Endodermal cell (in vitro differentiated cells): ENCODE measurements around the gene SERTM1. TPM values are rescaled to one million over a fixed set of nuclear protein-coding genes. Genes with fewer than 3 reads are reported as not detected.
A peak's percentile ranks its signal among the peaks of the same experiment; 100 is the strongest.

Experiments
- DNase-seq: peaks from one replicate; pipeline ENCODE4 v3.0.0-alpha.2; 2017
- H3K27ac ChIP-seq: 2 replicates; pipeline ENCODE4 v1.5.1; 2013; ENCODE audit warnings: mild to moderate bottlenecking, low read depth, low read length, moderate library complexity
- H3K27me3 ChIP-seq: 2 replicates; pipeline ENCODE4 v1.6.1; 2013; ENCODE audit warnings: mild to moderate bottlenecking, low read length, moderate library complexity; ENCODE audit not compliant: insufficient read depth, control insufficient read depth, poor library complexity, severe bottlenecking
- H3K36me3 ChIP-seq: 2 replicates; pipeline ENCODE4 v1.7.0; 2013; ENCODE audit warnings: mild to moderate bottlenecking, low read length, moderate library complexity; ENCODE audit not compliant: control insufficient read depth, insufficient read depth
- H3K4me1 ChIP-seq: one replicate; pipeline ENCODE4 v1.7.0; 2013; ENCODE audit warnings: low read length; ENCODE audit not compliant: control insufficient read depth, insufficient read depth
- H3K4me3 ChIP-seq: 2 replicates; pipeline ENCODE4 v1.5.1; 2013; ENCODE audit warnings: mild to moderate bottlenecking, low read length, moderate library complexity
- H3K9ac ChIP-seq: 2 replicates; pipeline ENCODE4 v1.6.1; 2013; ENCODE audit warnings: mild to moderate bottlenecking, low read length, moderate library complexity; ENCODE audit not compliant: poor library complexity, severe bottlenecking; ENCODE audit errors: extremely low read depth
- H3K9me3 ChIP-seq: 2 replicates; pipeline ENCODE4 v1.6.1; 2013; ENCODE audit warnings: mild to moderate bottlenecking, low read length, moderate library complexity; ENCODE audit not compliant: control insufficient read depth
- H3K27ac Mint-ChIP-seq: 2 replicates; pipeline ENCODE4 v1.8.0; 2020; ENCODE audit warnings: mixed read lengths
- H3K27me3 Mint-ChIP-seq: 2 replicates; pipeline ENCODE4 v1.8.0; 2021; ENCODE audit warnings: mild to moderate bottlenecking, mixed read lengths; ENCODE audit not compliant: insufficient read depth
- H3K36me3 Mint-ChIP-seq: 2 replicates; pipeline ENCODE4 v1.8.0; 2020; ENCODE audit warnings: low read depth, mixed read lengths
- H3K4me1 Mint-ChIP-seq: 2 replicates; pipeline ENCODE4 v1.8.0; 2020; ENCODE audit warnings: mixed read lengths
- H3K4me3 Mint-ChIP-seq: 2 replicates; pipeline ENCODE4 v1.8.0; 2020; ENCODE audit warnings: mild to moderate bottlenecking, moderate library complexity, mixed read lengths
- H3K9me3 Mint-ChIP-seq: 2 replicates; pipeline ENCODE4 v1.8.0; 2020; ENCODE audit warnings: mild to moderate bottlenecking, mixed read lengths
- WGBS, 2 experiments: methylation state at CpG; one replicate each; pipeline versions ENCODE4 v1.1.5 to v1.1.7; 2013; ENCODE audit warnings: missing lambda C conversion rate in 2 of 2, mixed read lengths in 1 of 2; ENCODE audit not compliant: insufficient coverage in 1 of 2, insufficient read length in 1 of 2; 5-methylcytosine and 5-hydroxymethylcytosine counted together
- total RNA-seq, 2 donors: library from RNA; stranded (reverse); fragmentation: NEBNext Ultra II Directional in 1 of 2; extraction: Animal tissue kit (Norgen Biotek cat#: 25700) in 1 of 2; gene quantifications; 2 replicates in 1 of 2; 3 replicates in 1 of 2; pipeline ENCODE4 v1.2.1, GENCODE V29; 2021
- TF ChIP-seq, protein P1 (sequence below): fragments of 200-600 bp; sonication (generic); conservative IDR thresholded peaks from 2 replicates; pipeline ENCODE4 v1.5.0; 2021; ENCODE audit warnings: antibody characterized with exemption, mild to moderate bottlenecking

Gene SERTM1
- total RNA-seq, 2 donors from 2014 or later: 0.13 TPM; not detected in 1

DNA sequence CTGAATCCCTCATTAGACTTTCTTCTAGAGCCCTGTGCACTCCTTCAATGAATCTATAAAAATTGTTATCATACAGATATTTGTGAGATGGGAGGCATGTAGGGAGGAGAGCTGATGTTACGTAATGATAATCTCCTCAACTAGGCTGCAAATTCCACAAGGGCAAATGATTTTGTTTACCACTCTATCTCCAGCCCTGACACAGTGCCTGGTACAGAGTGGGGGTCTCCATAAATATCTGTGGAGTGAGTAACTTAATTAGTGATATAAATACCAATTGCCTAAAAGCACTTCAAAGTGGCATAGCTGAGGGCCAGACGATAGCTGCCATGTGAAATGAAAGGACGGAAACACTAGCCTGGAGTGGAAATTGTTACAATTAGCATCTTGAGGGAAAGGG is 54.2 kb downstream of the SERTM1 start:
- 91 to 100% methylated on average over 2 to 3 of the region's 3 CpGs for WGBS, 2 experiments

DNA sequence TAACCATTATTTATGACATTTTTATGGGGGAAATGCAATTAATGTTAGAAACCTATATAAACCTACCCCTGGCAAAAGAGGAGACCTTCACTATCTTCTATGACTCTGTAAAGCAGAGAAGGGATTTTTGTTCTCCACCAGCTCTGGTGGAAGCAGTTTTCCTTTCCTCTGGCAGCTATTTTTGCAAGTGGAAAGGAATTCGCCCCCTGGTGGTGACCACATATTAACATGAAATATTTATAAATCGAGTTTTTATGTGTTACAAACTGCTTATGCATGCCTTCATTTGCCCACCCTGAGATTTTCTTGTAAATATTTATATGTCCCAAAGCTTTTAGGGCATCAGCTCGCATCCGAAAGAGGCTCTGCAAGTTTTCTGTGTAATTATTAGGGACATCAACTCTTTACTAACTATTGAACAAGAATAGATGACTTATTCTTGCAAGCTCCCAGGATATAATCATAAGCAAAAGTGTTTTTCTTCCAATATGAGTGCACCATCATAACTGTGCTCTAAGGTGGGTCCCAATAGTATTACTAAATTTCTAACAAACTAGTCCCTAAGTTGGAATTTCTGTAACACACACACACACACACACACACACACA is 62.4 kb downstream of the SERTM1 start:
- TF ChIP-seq, protein P1, sequence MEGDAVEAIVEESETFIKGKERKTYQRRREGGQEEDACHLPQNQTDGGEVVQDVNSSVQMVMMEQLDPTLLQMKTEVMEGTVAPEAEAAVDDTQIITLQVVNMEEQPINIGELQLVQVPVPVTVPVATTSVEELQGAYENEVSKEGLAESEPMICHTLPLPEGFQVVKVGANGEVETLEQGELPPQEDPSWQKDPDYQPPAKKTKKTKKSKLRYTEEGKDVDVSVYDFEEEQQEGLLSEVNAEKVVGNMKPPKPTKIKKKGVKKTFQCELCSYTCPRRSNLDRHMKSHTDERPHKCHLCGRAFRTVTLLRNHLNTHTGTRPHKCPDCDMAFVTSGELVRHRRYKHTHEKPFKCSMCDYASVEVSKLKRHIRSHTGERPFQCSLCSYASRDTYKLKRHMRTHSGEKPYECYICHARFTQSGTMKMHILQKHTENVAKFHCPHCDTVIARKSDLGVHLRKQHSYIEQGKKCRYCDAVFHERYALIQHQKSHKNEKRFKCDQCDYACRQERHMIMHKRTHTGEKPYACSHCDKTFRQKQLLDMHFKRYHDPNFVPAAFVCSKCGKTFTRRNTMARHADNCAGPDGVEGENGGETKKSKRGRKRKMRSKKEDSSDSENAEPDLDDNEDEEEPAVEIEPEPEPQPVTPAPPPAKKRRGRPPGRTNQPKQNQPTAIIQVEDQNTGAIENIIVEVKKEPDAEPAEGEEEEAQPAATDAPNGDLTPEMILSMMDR: peak; percentile 85
- Histone ChIP-seq H3K27me3 (no peaks in the 10 kb centered on the region), H3K9ac (no peak overlapping the region), H3K36me3 (no peaks in the 10 kb centered on the region), H3K4me3 (no peak overlapping the region), H3K27ac (no peak overlapping the region), H3K4me1 (no peaks in the 10 kb centered on the region), H3K9me3 (no peaks in the 10 kb centered on the region)
- Mint-ChIP-seq H3K9me3 (no peaks in the 10 kb centered on the region), H3K4me1 (peaks cover 8% of the 10 kb centered on the region), H3K27ac (no peak overlapping the region), H3K36me3 (no peaks in the 10 kb centered on the region), H3K4me3 (no peak overlapping the region), H3K27me3 (no peaks in the 10 kb centered on the region)
- peak; percentile 66 for DNase-seq
- WGBS, 2 experiments: 48% methylated on average over 4 of the region's 4 CpGs; no CpG with 5 or more reads in 1 of the 2 experiments

More for the DNA sequence above, 54.2 kb downstream of the SERTM1 start:
- Mint-ChIP-seq H3K9me3 (no peaks in the 10 kb centered on the region), H3K4me3 (no peak overlapping the region), H3K36me3 (no peaks in the 10 kb centered on the region), H3K27me3 (no peaks in the 10 kb centered on the region), H3K27ac (no peak overlapping the region), H3K4me1 (no peaks in the 10 kb centered on the region)
- Histone ChIP-seq H3K9ac (no peak overlapping the region), H3K36me3 (no peaks in the 10 kb centered on the region), H3K9me3 (no peaks in the 10 kb centered on the region), H3K27me3 (no peaks in the 10 kb centered on the region), H3K4me1 (no peaks in the 10 kb centered on the region), H3K4me3 (no peak overlapping the region), H3K27ac (no peak overlapping the region)
- TF ChIP-seq, protein P1: no peak
- DNase-seq: no peak

DNA sequence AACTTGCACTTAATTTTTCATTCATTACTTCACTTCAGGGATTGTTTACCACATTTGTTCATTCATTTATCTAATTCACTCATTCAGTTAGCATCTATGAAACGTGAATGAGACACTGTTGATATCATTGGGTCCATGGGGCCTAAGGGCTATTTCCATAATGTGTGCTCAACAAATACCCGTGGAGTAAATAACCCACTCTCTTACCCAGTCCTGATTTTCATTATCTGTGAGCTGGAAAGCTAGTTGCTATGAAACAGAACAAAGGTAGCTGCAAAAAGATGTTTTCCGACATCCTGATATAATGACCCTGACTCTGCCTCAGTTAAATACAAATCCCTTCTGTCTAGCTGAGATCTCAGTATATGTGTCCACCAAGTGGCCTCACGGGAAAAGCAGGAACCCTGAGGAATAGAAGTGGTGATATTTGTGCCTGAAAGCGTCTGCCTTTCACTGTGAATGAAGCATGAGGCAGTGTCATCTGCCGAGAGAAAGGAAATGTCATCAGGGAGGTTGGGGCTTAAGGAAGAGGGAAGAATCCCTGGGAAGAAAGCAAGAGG is 63.8 kb downstream of the SERTM1 start:
- no peaks in the 10 kb centered on the region for H3K36me3 Mint-ChIP-seq
- Histone ChIP-seq H3K4me1 (no peaks in the 10 kb centered on the region), H3K9me3 (no peaks in the 10 kb centered on the region), H3K4me3 (no peak overlapping the region), H3K9ac (no peak overlapping the region), H3K36me3 (no peaks in the 10 kb centered on the region), H3K27ac (no peak overlapping the region), H3K27me3 (no peaks in the 10 kb centered on the region)
- H3K27me3 Mint-ChIP-seq: no peaks in the 10 kb centered on the region
- no peak for DNase-seq
- peak overlapping the region; percentile 5 for H3K27ac Mint-ChIP-seq
- H3K4me3 Mint-ChIP-seq: no peak overlapping the region
- peaks cover 1% of the 10 kb centered on the region for H3K9me3 Mint-ChIP-seq
- peaks cover 8% of the 10 kb centered on the region for H3K4me1 Mint-ChIP-seq
- TF ChIP-seq, protein P1: no peak
- WGBS, 2 experiments: 60 to 78% methylated on average over 4 to 6 of the region's 6 CpGs
